Stimulated activated CD4-positive, alpha-beta T cell treated with anti-CD3 and anti-CD28 coated beads, Interleukin-4, amount 100 ng/mL, for 24 hours (primary cell): ENCODE results near the gene CABP1.

Experiments used
- DNase-seq: peaks from one replicate; pipeline ENCODE4 v3.0.0-alpha.2; 2020

The CABP1 gene

DNA sequence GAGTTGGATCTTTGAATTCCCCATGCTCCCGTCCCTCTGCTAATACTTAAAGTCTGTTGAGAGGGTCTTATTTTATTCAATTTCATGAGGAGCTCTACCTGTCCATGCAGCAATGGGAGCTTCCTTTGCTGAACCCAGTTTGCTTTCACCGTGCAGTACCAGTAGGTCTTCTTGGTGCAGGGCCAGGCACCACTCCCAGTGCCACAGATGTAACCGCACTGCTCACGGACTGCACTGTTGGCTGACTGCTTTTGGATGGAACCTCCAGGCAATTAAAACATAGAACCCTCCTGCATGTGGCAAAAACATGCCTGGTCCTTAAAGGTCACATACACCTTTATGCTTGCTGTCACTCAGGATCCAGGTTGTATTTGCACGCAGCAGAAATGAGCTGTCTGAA is 9.3 kb upstream of the CABP1 start:
- DNase-seq = no peak

DNA sequence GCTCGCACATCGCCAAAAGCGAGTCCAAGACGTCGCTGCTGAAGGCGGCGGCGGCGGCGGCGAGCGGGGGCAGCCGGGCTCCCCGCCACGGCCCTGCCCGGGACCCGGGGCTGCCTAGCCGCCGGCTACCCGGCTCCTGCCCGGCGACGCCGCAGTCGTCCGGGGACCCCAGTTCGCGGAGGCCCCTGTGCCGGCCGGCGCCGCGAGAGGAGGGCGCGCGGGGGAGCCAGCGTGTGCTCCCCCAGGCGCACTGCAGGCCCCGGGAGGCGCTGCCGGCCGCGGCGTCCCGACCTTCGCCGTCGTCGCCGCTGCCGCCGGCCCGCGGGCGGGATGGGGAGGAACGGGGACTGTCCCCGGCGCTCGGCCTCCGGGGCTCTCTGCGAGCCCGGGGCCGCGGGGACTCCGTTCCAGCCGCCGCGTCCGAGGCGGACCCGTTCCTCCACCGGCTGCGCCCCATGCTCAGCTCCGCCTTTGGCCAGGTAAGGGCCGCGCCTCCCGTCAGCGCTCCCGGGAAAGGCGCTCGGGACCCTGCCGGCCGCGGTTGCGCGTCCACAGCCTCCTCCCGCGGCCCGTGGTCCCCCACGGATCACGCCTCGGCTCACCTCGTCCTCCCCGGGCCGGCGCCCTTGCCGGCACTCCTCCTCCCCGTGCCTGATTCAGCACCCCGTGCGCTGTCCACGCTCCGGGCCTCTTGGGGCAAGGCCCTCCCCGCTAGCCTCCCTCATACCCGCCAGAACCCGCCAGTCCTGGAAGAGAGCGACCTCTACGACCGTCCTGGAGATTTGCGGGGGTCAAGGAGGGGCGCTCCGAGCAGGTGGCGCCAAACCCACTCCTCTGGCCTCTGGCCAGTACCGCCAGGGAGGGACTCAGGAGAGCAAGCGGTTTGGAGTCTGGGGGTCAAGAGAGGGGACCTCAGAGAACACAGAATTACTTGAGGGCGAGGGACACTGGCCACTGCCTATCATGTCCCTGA is 721 bp downstream of the CABP1 start:
- DNase-seq = peak; percentile 47

DNA sequence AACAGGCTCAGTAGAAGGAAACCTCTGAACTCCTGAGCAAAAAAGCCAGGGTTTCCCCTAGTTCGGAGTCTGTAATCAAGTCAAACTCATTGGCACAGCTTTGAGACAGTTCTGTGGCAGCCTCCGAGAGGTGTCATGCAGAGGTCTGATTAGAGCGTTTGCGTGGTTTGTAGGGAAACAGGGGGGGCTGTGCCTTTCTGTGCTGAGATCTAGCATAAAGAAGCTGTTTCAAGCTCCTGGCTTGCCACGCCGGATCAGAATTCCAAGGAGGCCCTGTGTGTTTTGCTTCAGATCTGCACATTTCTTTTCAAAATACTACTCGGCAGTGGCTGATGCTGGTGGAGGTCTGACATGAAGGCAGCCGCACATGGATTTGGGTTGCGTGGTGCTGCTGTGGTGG is 1.7 kb downstream of the CABP1 start:
- no peak for DNase-seq

- DNase-seq = no peak
These were observed 2.4 kb downstream of the CABP1 start for GRCh38 chr12:120642826-120643225.

- no peak for DNase-seq
These were observed 3.1 kb downstream of the CABP1 start for GRCh38 chr12:120643574-120643973.

DNA sequence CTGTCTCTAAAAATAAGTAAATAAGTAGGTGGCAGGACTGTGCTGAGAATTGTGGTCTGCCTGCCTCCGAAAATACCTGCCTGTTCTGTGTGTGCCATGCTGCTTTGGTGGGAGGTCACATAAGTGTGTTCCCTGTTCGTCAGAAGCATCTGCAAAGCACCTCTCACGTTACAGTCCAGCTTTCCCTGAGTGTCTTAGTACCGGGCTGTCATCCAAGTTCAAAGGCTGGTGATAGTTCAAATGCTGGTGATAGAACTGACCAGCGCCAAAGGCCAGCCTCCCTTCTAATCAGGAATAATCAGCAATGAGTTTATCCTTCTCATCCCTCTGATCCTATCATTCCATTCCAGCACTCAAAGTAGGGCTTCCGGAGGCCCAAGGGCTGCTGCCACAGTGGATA is 5.6 kb downstream of the CABP1 start:
- no peak for DNase-seq

DNA sequence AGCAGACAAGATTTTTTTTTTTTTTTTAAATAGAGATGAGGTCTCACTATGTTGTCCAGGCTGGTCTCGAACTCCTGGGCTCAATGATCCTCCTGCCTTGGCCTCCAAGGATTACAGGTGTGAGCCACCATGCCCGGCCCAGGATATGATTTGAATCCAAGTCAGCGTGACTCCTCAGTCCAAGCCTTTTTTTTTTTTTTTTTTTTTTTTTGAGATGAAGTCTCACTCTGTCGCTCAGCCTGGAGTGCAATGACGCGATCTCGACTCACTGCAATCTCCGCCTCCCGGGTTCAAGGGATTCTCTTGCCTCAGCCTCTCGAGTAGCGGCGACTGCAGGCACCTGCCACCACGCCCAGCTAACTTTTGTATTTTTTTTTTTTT is 6.9 kb downstream of the CABP1 start:
- no peak for DNase-seq

DNA sequence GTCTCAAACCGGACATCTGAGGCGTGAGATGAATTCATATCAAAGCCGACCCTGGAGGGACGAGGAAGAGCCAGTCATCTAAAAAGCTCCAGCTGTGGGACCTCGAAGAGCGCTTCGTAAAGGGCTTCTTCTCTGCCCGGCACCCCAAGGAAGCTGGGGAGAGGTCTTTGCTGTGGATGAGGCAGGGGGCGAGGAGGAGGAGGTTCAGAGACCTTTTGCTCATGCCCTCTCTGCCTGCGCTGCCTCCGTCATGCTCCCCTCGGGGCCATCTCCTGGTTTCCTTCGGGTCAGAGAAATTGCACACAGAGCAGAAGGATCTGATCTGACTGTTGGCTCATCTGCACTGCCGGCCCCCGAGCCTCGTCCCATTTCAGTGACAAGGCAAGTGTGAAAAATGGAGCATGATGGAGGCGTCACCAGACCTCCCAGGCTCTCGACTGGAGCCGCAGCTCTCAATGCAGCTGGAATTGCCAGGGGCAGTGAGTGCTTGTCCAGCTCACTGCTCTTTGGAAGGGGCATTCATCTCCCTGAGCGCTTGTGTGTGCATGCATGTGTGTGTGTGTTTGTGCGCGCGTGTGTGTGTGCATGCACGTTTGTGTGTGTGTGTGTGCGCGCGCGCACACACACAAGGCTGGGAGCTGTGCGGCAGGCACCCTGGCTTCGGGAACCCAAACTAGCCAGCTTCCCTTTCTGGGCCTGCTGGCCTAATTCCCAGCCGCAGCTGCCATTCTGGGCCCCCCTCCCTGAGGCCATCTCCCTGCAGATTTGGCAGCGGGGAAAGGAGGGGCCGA is 9.2 kb downstream of the CABP1 start:
- no peak for DNase-seq

- DNase-seq = no peak
These were observed 9.8 kb downstream of the CABP1 start for GRCh38 chr12:120650233-120650690.

DNA sequence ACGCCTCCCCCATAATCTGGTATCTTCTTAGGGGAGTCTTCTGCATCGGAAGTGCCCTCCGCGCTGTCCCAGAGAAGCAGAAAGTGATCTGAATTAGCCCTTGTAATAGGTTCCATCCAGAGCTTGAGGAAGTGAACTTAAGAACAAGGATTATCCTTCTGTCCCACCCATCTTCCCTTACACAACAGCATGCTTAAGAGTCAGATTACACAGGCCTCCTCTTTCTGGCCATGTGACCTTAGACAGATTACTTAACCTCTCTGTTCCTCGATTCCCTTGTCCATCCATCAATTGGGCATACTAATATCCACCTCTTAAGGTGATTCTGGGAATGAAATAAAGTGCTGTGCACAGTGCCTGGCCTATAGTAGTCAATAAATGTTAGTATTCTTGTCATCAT is 11.4 kb downstream of the CABP1 start:
- DNase-seq = no peak

GRCh38 chr12:120652656-120653435 is 12.4 kb downstream of the CABP1 start:
- no peak for DNase-seq

DNA sequence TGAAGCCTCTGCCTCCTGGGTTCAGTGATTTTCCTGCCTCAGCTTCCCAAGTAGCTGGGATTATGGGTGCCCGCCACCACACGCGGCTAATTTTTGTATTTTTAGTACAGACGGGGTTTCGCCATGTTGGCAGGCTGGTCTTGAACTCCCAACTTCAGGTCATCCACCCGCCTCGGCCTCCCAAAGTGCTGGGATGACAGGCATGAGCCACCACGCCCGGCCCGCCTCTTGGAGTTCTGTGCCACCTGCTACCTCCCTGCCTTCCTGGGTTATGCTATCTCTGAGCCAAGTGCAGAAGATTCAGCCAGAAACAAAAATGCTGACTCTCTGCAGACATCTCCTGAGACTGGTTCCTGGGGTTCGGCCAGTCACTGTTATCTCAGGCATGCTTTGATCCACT is 13.2 kb downstream of the CABP1 start:
- DNase-seq = no peak

GRCh38 chr12:120654656-120655055 is 14.2 kb downstream of the CABP1 start:
- DNase-seq = no peak

GRCh38 chr12:120656008-120656407 is 15.6 kb downstream of the CABP1 start:
- DNase-seq = no peak

DNA sequence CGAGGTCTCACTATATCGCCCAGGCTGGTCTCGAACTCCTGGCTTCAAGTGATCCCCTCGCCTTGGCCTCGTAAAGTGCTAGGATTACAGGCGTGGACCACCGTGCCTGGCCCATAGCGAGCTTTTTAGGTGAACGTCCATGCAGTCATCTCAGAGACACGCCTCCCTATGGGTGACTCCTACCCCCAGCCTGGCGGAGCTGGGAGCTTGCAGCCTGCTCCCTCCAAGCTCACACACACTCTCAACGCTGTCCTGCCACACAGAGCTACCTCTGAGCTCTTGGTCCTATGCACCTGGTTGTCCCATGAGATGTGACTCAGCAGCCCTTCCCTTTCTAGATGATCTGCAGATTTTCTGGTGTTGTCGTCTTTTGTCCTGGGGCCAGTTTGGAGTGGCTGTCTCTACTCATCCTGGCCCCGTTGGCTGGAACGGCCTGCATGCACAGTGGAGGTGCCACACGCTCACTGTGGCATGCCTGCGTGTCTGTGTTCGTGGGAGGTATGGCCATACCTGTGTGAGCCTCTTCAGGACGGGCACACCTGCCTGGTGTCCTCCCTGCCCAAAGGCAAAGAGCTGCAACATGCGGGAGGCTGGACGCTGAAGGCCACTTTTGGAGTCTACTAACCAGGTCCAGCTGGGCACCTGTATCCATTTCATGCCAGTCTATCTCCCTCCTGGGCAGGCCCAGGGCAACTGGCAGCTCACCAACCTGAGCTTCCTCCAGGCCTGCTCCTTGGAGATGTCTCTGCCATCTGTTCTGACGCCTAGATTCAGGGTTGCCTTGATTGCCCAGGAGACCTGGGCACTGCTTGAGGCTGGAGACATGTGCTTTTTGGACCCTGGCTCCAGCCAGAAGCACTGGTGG is 18.1 kb downstream of the CABP1 start:
- DNase-seq = no peak

DNA sequence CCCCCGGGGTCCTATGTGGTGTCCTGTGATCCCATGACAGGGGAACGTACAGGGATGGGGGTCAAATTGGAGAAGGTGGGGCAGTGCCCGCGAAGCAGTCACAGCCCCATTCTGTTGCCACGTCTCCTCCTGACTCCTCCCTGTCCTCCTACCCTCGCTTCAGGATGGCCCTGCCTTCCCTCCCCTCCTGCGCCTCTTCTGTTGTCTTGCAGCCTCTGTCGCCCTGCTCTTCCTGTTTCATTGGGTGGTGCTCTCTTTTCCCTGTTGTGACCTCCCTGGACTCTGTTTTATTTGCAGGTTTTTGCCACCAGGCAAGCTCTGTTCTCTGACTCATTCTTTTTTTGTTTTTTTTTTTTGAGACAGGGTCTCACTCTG is 18.7 kb downstream of the CABP1 start:
- DNase-seq = no peak

DNA sequence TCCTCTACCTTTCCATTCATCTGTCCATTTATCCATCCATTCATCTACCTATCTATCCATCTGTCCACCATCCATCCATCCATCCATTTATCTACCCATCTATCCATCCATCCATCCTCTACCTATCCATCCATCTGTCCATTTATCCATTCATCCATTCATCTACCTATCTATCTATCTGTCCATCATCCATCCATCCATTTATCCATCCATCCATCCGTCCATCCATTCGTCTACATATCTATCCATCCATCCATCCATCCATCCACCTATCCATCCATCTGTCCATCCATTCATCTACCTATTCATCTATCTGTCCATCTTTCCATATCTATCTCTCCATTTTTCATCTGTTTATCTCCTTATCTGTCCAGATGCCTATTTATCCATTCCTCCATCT is 21.0 kb downstream of the CABP1 start:
- no peak for DNase-seq

DNA sequence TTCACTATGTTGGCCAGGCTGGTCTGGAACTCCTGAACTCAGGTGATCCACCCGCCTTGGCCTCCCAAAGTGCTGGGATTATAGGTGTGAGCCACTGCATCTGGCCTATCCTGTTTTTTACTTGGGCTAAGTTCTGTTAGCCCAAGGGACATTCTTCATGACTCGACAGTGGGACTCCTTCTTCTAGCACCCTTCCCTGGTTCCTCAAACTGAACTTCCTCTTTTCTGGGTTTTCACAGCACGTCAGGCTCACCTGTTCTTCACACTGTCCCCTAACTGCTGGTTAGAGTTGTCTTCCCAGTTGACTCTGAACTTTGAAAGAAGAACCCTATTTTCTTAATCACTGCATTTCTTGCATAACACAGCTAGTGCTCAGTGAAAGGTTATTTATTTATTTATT is 22.5 kb downstream of the CABP1 start:
- no peak for DNase-seq

- no peak for DNase-seq
These were observed 23.3 kb downstream of the CABP1 start for GRCh38 chr12:120663741-120664140.

GRCh38 chr12:120666571-120667390 is 26.4 kb downstream of the CABP1 start:
- no peak for DNase-seq
